PC-3 (cell line): ENCODE results near the gene NES. TPM values are rescaled to one million over a fixed set of nuclear protein-coding genes. Genes with fewer than 3 reads are reported as not detected.
A peak's percentile ranks its signal among the peaks of the same experiment; 100 is the strongest.

Experiments used
- ATAC-seq: fragments of 200-7000 bp; cut with Tn5 transposase; 2 replicates; pipeline ENCODE4 v1.9.1; 2020; ENCODE audit warnings: mild to moderate bottlenecking, moderate library complexity
- BruUV-seq: library from RNA; stranded (reverse); fragments of 400-500 nt; replicated peaks from 2 replicates; lab custom pipeline; 2021; lab: Mats Ljungman, UMichigan
- CTCF ChIA-PET: fragments of 300-600 bp; sonication (Branson Sonifier 250); formaldehyde crosslinking; loops from one replicate; lab custom pipeline; 2022; ENCODE audit warnings: antibody characterized with exemption; lab: Charles Lee
- POLR2A ChIA-PET: fragments of 300-600 bp; sonication (Branson Sonifier 250); formaldehyde crosslinking; loops from one replicate; lab custom pipeline; 2022; ENCODE audit warnings: antibody characterized with exemption; ENCODE audit not compliant: unreplicated experiment; lab: Charles Lee
- DNase-seq: peaks from one replicate; pipeline ENCODE4 v3.0.0-alpha.2; 2015
- H2AFZ ChIP-seq: fragments of 300-600 bp; sonication (generic); 2 replicates; pipeline ENCODE4 v1.6.0; 2016; ENCODE audit warnings: antibody characterized with exemption, low read length
- H3F3A ChIP-seq: fragments of 300-600 bp; sonication (generic); one replicate; pipeline ENCODE4 v1.6.0; 2017; ENCODE audit warnings: antibody characterized with exemption, low read length, control low read depth, mild to moderate bottlenecking; ENCODE audit not compliant: unreplicated experiment
- H3K27ac ChIP-seq: fragments of 300-600 bp; sonication (generic); 2 replicates; pipeline ENCODE4 v1.5.1; 2016; ENCODE audit warnings: mild to moderate bottlenecking, low read length
- H3K27me3 ChIP-seq: fragments of 300-600 bp; sonication (generic); 2 replicates; pipeline ENCODE4 v1.6.1; 2016; ENCODE audit warnings: low read length, mixed read lengths
- H3K36me3 ChIP-seq: fragments of 300-600 bp; sonication (generic); 2 replicates; pipeline ENCODE4 v1.6.1; 2016; ENCODE audit warnings: low read depth, mixed run types, low read length, mixed read lengths
- H3K4me1 ChIP-seq: fragments of 300-600 bp; sonication (generic); 2 replicates; pipeline ENCODE4 v1.5.1; 2016; ENCODE audit warnings: low read length; ENCODE audit not compliant: insufficient read depth
- H3K4me2 ChIP-seq: fragments of 300-600 bp; sonication (generic); 2 replicates; pipeline ENCODE4 v1.6.0; 2016; ENCODE audit warnings: low read length
- H3K4me3 ChIP-seq: fragments of 300-600 bp; sonication (generic); 2 replicates; pipeline ENCODE4 v1.5.1; 2016; ENCODE audit warnings: mild to moderate bottlenecking, low read length, mixed read lengths
- H3K79me2 ChIP-seq: fragments of 300-600 bp; sonication (generic); 2 replicates; pipeline ENCODE4 v1.6.1; 2017; ENCODE audit warnings: low read length, mixed read lengths
- H3K9ac ChIP-seq: fragments of 300-600 bp; sonication (generic); 2 replicates; pipeline ENCODE4 v1.6.0; 2016; ENCODE audit warnings: mild to moderate bottlenecking, low read length
- H3K9me2 ChIP-seq: fragments of 300-600 bp; sonication (generic); replicated peaks from 2 replicates; pipeline ENCODE4 v1.6.1; 2016; ENCODE audit warnings: mixed run types, low read length, mixed read lengths
- H3K9me3 ChIP-seq: fragments of 300-600 bp; sonication (generic); 2 replicates; pipeline ENCODE4 v1.6.1; 2016; ENCODE audit warnings: low read length, mixed read lengths
- H4K20me1 ChIP-seq: fragments of 300-600 bp; sonication (generic); 2 replicates; pipeline ENCODE4 v1.6.1; 2016; ENCODE audit warnings: low read length, mixed read lengths
- CTCF ChIP-seq: fragments of 300-600 bp; sonication (generic); conservative IDR thresholded peaks from 2 replicates; pipeline ENCODE4 v1.5.1; 2017; ENCODE audit warnings: antibody characterized with exemption, low read depth, mild to moderate bottlenecking, low read length
- EZH2 ChIP-seq: fragments of 300-600 bp; sonication (generic); IDR thresholded peaks from one replicate; pipeline ENCODE4 v1.6.1; 2017; ENCODE audit warnings: antibody characterized with exemption, mild to moderate bottlenecking, low read length; ENCODE audit not compliant: unreplicated experiment
- EZH2phosphoT487 ChIP-seq: fragments of 300-600 bp; sonication (generic); IDR thresholded peaks from 2 replicates; pipeline ENCODE4 v1.6.1; 2018; ENCODE audit warnings: mild to moderate bottlenecking, antibody characterized with exemption, low read length, borderline replicate concordance
- intact Hi-C: fragments of 100-400 bp; cut with micrococcal nuclease; formaldehyde crosslinking; loops from 2 replicates; pipeline ENCODE4 v1.9.0; 2023
- total RNA-seq: library from RNA; depleted of rRNA; stranded (reverse); fragments of >200 nt; gene quantifications from 2 replicates; pipeline ENCODE4 v1.2.3, GENCODE V29; 2014

The NES gene
- total RNA-seq, 1 experiment from 2014 or later = 58.2 TPM

GRCh38 chr1:156662005-156662799 is 15.0 kb downstream of the NES start:
- Histone ChIP-seq H2AFZ (peak overlapping the region; percentile 56), H3K9me2 (no peaks in the 10 kb centered on the region), H3F3A (peaks cover 5% of the 10 kb centered on the region), H3K4me3 (no peak overlapping the region), H3K4me2 (peak overlapping the region; percentile 83), H3K9ac (peak overlapping the region; percentile 54), H3K4me1 (peaks cover 48% of the 10 kb centered on the region), H3K79me2 (peaks cover 15% of the 10 kb centered on the region), H3K27me3 (no peaks in the 10 kb centered on the region), H3K27ac (peak overlapping the region; percentile 66), H3K36me3 (no peaks in the 10 kb centered on the region), H3K9me3 (no peaks in the 10 kb centered on the region), H4K20me1 (no peaks in the 10 kb centered on the region)
- BruUV-seq = no TSS peak
- ChIA-PET CTCF (interaction anchor here (0.6 to 1.4 kb wide), 6 partner anchors 14 to 161 kb away, joined by 3 to 7 read pairs (median 3); no protein-coding TSS in a partner anchor), POLR2A (interaction anchor here (0.6 to 0.7 kb wide), 2 partner anchors 14 to 162 kb away, joined by 3 to 5 read pairs; partner anchors contain the start of gene MEF2D)
- no peak for DNase-seq
- ATAC-seq = peak; percentile 12
- intact Hi-C loops = no loop called here
- TF ChIP-seq CTCF = no peak
- TF ChIP-seq EZH2 = no peak
- TF ChIP-seq EZH2phosphoT487 = no peak

GRCh38 chr1:156660752-156661112 is 16.5 kb downstream of the NES start:
- no peaks in the 10 kb centered on the region for H3K9me2 ChIP-seq
- H3K27ac ChIP-seq = peak overlapping the region; percentile 66
- H3K27me3 ChIP-seq = 0 out of 2 replicates have a peak, but pooled peaks cover 3% of the 10 kb centered on the region
- peaks cover 15% of the 10 kb centered on the region for H3K79me2 ChIP-seq
- intact Hi-C loops = loop anchor here (1.0 kb wide), 2 partner anchors 17 to 66 kb away; partner anchors contain the start of gene NES
- POLR2A ChIA-PET = interaction anchor here (0.6 kb wide), 2 partner anchors 59 to 1925 kb away, joined by 3 to 19 read pairs; no protein-coding TSS in a partner anchor
- peaks cover 5% of the 10 kb centered on the region for H3F3A ChIP-seq
- ATAC-seq = peak; percentile 3; the same call in 1 of the 2 replicates
- DNase-seq = no peak
- no peaks in the 10 kb centered on the region for H3K36me3 ChIP-seq
- H3K4me2 ChIP-seq = peak overlapping the region; percentile 83
- TSS peak; percentile 97 for BruUV-seq
- CTCF ChIA-PET = interaction anchor here (0.7 to 2.6 kb wide), 5 partner anchors 17 to 177 kb away, joined by 3 to 37 read pairs (median 5); partner anchors contain the start of genes ISG20L2, METTL25B and NES
- peak overlapping the region; percentile 57 for H3K9ac ChIP-seq
- H3K4me1 ChIP-seq = peaks cover 52% of the 10 kb centered on the region
- H2AFZ ChIP-seq = no peak overlapping the region
- H3K9me3 ChIP-seq = no peaks in the 10 kb centered on the region
- peak overlapping the region; percentile 64 for H3K4me3 ChIP-seq
- TF ChIP-seq CTCF = no peak
- no peak for TF ChIP-seq EZH2
- TF ChIP-seq EZH2phosphoT487 = no peak
- no peaks in the 10 kb centered on the region for H4K20me1 ChIP-seq
